Thyroid gland (tissue), 4 donors: ENCODE measurements around the gene SH2D4B. TPM values are rescaled to one million over a fixed set of nuclear protein-coding genes. Genes with fewer than 3 reads are reported as not detected.

Experiments
- DNase-seq, 2 donors: peaks; one replicate each; pipeline ENCODE4 v3.0.0-alpha.2; 2019
- H3K27ac ChIP-seq, 3 donors: fragments of 200-600 bp; sonication (generic); 1 replicate in 2 of 3; 2 replicates in 1 of 3; pipeline ENCODE4 v1.5.1; 2016 to 2019; ENCODE audit warnings: mild to moderate bottlenecking in 1 of 3, moderate library complexity in 1 of 3
- H3K27me3 ChIP-seq: fragments of 200-600 bp; sonication (generic); one replicate; pipeline ENCODE4 v1.5.1; 2019
- H3K36me3 ChIP-seq, 2 donors: fragments of 200-600 bp; sonication (generic); one replicate each; pipeline ENCODE4 v1.5.1; 2016 to 2019
- H3K4me1 ChIP-seq, 2 donors: fragments of 200-600 bp; sonication (generic); one replicate each; pipeline ENCODE4 v1.5.1; 2017 to 2019
- H3K4me3 ChIP-seq, 3 donors: fragments of 200-600 bp; sonication (generic); replicated peaks in 1 of 3; 1 replicate in 2 of 3; 2 replicates in 1 of 3; pipeline ENCODE4 v1.5.1; 2016; ENCODE audit warnings: mild to moderate bottlenecking in 1 of 3
- H3K9me3 ChIP-seq: fragments of 200-600 bp; sonication (generic); one replicate; pipeline ENCODE4 v1.5.1; 2017
- CTCF ChIP-seq, 6 experiments: fragments of 200-600 bp in 3 of 6; fragments of 450-650 bp in 3 of 6; sonication (generic) in 3 of 6; IDR thresholded peaks; one replicate each; pipeline ENCODE4 v1.5.1; 2016 to 2019; ENCODE audit warnings: antibody characterized with exemption in 6 of 6, mild to moderate bottlenecking in 2 of 6, inconsistent platforms in 1 of 6, moderate library complexity in 1 of 6
- POLR2A ChIP-seq, 2 donors: fragments of 450-650 bp; IDR thresholded peaks; one replicate each; pipeline ENCODE4 v1.6.1; 2017; ENCODE audit warnings: antibody characterized with exemption in 2 of 2, mild to moderate bottlenecking in 2 of 2, moderate library complexity in 1 of 2
- WGBS, 2 donors: methylation state at CpG; one replicate each; pipeline ENCODE4 v1.1.5; 2017; 5-methylcytosine and 5-hydroxymethylcytosine counted together
- intact Hi-C: fragments of 100-400 bp; cut with DNase I; formaldehyde crosslinking; loops from one replicate; pipeline ENCODE4 v1.15.1; 2023
- total RNA-seq, 4 donors: library from RNA; depleted of rRNA; stranded (reverse); fragments of >200 nt; gene quantifications; one replicate each; pipeline ENCODE4 v1.2.3, GENCODE V29; 2016

Gene SH2D4B
- total RNA-seq, 4 donors from 2014 or later = 1.1 to 1.6 TPM; not detected in 2

GRCh38 chr10:80509403-80510161 lies 28.1 kb upstream of the SH2D4B start:
- Histone ChIP-seq H3K27ac (peak overlapping the region in 2 of 3 donors; percentile 43 to 62), H3K27me3 (no peaks in the 10 kb centered on the region), H3K4me3 (no peak overlapping the region), H3K4me1 (peaks cover 16 to 44% of the 10 kb centered on the region in 2 donors), H3K36me3 (peaks cover 47 to 49% of the 10 kb centered on the region in 2 donors), H3K9me3 (no peaks in the 10 kb centered on the region)
- TF ChIP-seq POLR2A (IDR thresholded peaks at IDR 0.05) = no peak
- no peak for TF ChIP-seq CTCF (IDR thresholded peaks at IDR 0.05)
- no peak for DNase-seq
- intact Hi-C loops = loop anchor here (10.0 kb wide), 1 partner anchor 125 kb away; no protein-coding TSS in a partner anchor
- 71 to 77% methylated on average over 16 to 18 of the region's 18 CpGs for WGBS, 2 donors

GRCh38 chr10:80512031-80512526 lies 25.6 kb upstream of the SH2D4B start:
- H3K4me1 ChIP-seq = peaks cover 7 to 33% of the 10 kb centered on the region in 2 donors
- peak overlapping the region in 1 of 3 donors; percentile 2 for H3K27ac ChIP-seq
- no peak for DNase-seq
- peaks cover 55 to 67% of the 10 kb centered on the region in 2 donors for H3K36me3 ChIP-seq
- H3K27me3 ChIP-seq = no peaks in the 10 kb centered on the region
- no peaks in the 10 kb centered on the region for H3K9me3 ChIP-seq
- TF ChIP-seq POLR2A (IDR thresholded peaks at IDR 0.05) (no peak), CTCF (IDR thresholded peaks at IDR 0.05) (no peak)
- intact Hi-C loops = no loop called here
- WGBS, 2 donors = 77 to 87% methylated on average over 4 to 10 of the region's 10 CpGs
- no peak overlapping the region for H3K4me3 ChIP-seq

- TF ChIP-seq POLR2A (IDR thresholded peaks at IDR 0.05) (no peak), CTCF (IDR thresholded peaks at IDR 0.05) (no peak)
- Histone ChIP-seq H3K36me3 (peaks cover 55 to 64% of the 10 kb centered on the region in 2 donors), H3K4me1 (peaks cover 16 to 43% of the 10 kb centered on the region in 2 donors), H3K27ac (no peak overlapping the region), H3K9me3 (no peaks in the 10 kb centered on the region), H3K27me3 (no peaks in the 10 kb centered on the region), H3K4me3 (no peak overlapping the region)
- intact Hi-C loops = no loop called here
- DNase-seq = no peak
- WGBS, 2 donors = 91 to 98% methylated on average over 6 of the region's 6 CpGs
These were observed 24.6 kb upstream of the SH2D4B start for GRCh38 chr10:80513106-80513505.

- H3K36me3 ChIP-seq = peaks cover 55 to 61% of the 10 kb centered on the region in 2 donors
- intact Hi-C loops = no loop called here
- H3K4me3 ChIP-seq = no peak overlapping the region
- peak overlapping the region in 2 of 3 donors; percentile 74 to 83 for H3K27ac ChIP-seq
- no peaks in the 10 kb centered on the region for H3K9me3 ChIP-seq
- no peak for TF ChIP-seq POLR2A (IDR thresholded peaks at IDR 0.05)
- TF ChIP-seq CTCF (IDR thresholded peaks at IDR 0.05) = no peak
- peaks cover 17 to 39% of the 10 kb centered on the region in 2 donors for H3K4me1 ChIP-seq
- H3K27me3 ChIP-seq = no peaks in the 10 kb centered on the region
- no peak for DNase-seq
- 88 to 91% methylated on average over 5 of the region's 5 CpGs for WGBS, 2 donors
These were observed 22.2 kb upstream of the SH2D4B start for GRCh38 chr10:80515511-80515910.

GRCh38 chr10:80515941-80516340 lies 21.8 kb upstream of the SH2D4B start:
- no peak for DNase-seq
- 91 to 99% methylated on average over 12 of the region's 12 CpGs for WGBS, 2 donors

More at GRCh38 chr10:80515941-80516340, 21.8 kb upstream of the SH2D4B start:
- Histone ChIP-seq H3K27ac (peak overlapping the region in 2 of 3 donors; percentile 74 to 83), H3K4me3 (no peak overlapping the region), H3K27me3 (no peaks in the 10 kb centered on the region), H3K9me3 (no peaks in the 10 kb centered on the region), H3K36me3 (peaks cover 60 to 61% of the 10 kb centered on the region in 2 donors), H3K4me1 (peaks cover 17 to 39% of the 10 kb centered on the region in 2 donors)
- TF ChIP-seq POLR2A (IDR thresholded peaks at IDR 0.05) (no peak), CTCF (IDR thresholded peaks at IDR 0.05) (no peak)
- intact Hi-C loops = no loop called here
